ENCODE measurements around the gene PMP22.

DNA sequence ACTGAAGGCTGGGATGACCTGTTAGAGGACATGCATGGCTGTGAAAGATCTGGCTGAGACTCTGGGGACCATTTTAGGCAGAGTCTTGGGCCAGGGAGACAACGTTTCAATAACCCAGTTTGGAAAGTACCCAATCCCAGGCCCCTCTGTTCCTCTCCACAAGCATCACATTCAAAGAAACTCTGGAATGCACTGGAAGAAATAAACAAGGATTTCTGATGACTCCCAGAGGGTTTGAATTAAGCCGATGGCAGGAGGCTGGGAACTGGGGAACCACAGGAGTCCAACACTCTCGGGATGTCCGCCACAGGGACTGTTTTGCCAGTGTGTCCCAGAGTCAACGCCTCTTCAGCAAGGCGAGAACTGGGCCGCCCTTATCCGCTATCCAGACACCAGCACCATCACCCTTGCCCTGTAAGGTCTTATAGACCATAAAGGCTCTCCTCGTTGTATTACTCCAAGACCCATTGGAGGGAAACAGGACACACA lies 3.3 kb downstream of the PMP22 start:
- TF ChIP-seq, protein P1, sequence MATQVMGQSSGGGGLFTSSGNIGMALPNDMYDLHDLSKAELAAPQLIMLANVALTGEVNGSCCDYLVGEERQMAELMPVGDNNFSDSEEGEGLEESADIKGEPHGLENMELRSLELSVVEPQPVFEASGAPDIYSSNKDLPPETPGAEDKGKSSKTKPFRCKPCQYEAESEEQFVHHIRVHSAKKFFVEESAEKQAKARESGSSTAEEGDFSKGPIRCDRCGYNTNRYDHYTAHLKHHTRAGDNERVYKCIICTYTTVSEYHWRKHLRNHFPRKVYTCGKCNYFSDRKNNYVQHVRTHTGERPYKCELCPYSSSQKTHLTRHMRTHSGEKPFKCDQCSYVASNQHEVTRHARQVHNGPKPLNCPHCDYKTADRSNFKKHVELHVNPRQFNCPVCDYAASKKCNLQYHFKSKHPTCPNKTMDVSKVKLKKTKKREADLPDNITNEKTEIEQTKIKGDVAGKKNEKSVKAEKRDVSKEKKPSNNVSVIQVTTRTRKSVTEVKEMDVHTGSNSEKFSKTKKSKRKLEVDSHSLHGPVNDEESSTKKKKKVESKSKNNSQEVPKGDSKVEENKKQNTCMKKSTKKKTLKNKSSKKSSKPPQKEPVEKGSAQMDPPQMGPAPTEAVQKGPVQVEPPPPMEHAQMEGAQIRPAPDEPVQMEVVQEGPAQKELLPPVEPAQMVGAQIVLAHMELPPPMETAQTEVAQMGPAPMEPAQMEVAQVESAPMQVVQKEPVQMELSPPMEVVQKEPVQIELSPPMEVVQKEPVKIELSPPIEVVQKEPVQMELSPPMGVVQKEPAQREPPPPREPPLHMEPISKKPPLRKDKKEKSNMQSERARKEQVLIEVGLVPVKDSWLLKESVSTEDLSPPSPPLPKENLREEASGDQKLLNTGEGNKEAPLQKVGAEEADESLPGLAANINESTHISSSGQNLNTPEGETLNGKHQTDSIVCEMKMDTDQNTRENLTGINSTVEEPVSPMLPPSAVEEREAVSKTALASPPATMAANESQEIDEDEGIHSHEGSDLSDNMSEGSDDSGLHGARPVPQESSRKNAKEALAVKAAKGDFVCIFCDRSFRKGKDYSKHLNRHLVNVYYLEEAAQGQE (IDR thresholded peaks at IDR 0.05; ENCODE audit: insufficient read depth in 1 of 2, low read depth in 2 of 2, low read length in 2 of 2): no peak
- TF ChIP-seq POLR2AphosphoS5 (IDR thresholded peaks at IDR 0.05; ENCODE audit: low read depth, low read length) (no peak), SIN3A (IDR thresholded peaks at IDR 0.05; ENCODE audit: borderline replicate concordance, insufficient read depth, low read length) (no peak), TAF1 (IDR thresholded peaks at IDR 0.05; ENCODE audit: borderline replicate concordance, insufficient read depth, low read length) (no peak)

Measured in PFSK-1 (cell line).